ENCODE measurements around the gene TRAF3IP1.

Gene TRAF3IP1

DNA sequence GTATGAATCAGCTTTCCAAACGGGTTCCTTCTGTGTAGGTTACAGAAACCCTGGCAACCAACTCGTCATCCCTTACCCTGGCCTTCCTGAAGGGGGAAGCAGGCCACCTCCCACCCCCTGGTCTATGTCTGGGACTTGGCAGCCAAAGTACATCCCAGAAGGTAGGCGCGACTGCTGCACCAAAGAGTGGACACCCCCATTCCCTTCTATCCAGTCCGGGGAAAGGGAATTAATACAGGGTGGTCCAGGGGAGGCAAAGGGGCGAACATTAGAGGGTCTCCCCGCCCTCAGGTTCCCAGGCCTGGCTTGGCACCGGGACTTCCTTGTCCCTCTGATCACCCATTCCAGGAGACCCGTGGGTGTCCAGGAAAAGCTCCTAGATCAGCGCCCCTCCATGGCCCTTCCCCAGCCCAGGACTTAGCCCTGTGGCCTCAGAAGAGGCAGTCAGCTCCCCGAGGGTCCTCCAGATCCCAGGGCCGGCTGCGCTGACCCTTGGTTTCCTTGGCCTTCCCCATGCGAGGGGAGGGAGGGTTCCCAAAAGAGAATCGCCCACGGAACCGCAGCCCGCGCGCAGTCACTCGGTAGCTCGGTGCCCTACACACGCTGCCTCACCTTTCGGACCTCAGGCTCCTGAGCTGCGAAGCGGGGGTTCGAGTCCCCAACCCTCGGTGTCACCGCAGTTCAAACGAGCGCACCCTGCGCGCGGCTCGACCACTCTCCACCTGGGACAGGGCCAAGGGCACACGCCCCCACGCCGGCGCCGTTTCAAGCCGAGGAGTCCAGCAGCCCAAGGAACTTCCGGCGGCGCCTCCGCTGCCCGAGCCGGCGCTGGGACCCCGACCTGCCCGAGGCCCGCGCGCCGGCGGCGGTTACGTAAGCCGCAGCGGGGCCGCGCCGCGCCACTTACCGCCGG lies 32.3 kb upstream of the TRAF3IP1 start, which contains the start of gene PER2:
Gene PER2 (minus strand): TSS at position 874 of the 913 bp plus-strand sequence. CDS start 10,674 bp downstream, outside the sequence.
- DNase-seq: peak in 34 of 56 donors; percentile 8 to 67 (median 38)

DNA sequence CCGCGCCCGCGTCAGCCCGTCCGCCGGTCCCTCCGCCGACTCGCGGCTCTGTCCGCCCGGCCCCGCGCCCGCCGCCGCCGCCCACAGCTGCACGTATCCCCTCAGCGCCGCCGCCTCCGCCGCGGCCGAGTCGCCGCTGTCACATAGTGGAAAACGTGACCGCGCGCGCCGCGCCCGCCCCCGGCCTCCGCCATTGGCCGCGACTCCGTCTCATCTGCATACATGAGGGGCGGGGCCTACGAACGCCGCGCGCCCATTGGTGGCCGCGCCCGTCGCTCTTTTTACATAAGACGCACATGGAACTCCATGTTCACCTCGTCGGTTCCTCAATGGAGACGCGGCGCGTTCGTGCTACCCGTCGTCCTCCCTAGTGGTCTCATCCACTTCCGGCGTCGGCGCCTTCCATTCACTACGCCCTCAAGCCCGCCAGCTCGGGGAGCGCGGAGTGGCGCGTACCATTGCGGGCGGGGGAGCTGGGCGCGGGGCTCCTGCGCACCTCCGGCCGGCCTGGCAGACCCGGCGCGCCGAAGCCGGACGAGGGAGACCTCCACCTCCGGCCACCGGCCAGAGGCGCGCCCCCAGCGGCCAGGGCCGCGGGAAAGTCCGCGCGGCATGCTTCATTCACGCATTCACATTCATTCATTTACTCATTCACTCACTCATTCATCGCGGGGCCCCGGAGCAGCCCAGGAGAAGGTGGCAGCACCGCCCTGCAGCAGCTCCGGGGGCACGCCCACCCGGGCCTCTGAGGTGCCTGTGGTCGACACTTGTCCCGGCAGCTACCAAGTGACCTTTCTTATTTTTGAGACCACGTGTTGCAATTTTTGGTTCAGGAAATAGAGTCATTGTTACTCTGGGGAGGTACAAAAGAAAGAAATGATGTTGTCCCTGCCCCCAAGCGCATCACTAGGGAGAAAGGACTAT lies 31.4 kb upstream of the TRAF3IP1 start:
- DNase-seq: peak; percentile 79 to 99 (median 95)

DNA sequence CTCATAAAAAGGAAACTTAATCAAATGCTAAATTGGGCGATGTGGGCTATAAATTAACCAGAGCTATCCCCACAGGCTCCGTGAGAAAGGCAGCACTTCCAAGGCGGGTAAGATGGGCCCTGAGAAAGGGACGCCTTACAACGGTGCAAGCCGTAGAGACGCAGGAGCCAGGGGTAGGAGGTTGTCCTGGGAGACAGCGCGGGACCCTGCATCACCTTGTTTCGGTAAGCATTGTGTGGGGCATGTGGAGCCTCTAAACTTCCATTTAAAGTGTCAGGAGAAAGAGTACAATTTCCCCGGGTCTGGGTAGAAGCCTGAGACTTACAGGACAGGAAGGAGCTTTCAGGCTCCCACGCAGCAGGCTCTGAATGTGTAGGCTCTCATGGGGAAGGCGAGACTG lies 30.7 kb upstream of the TRAF3IP1 start:
- no peak for DNase-seq

DNA sequence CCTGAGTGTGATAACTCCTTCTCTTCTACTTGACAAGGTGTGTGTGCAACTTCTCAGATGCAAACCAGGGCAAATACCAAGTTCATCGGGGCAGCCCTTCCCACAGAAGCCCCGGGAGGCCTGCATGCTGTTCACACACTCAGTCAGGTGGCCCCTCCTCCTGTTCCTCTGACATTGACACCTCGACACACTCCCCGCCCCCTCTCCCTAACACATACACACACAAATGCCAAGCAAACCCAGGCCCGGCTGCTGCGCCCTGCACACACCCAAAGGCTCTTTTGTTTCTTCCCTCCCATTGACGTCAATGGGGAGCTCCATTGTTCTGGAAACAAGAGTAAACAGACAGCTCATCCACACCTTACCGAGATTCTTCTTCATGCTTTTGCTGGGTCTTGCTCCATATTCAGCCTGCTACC lies 30.2 kb upstream of the TRAF3IP1 start:
- DNase-seq: peak in 26 of 56 donors; percentile 9 to 71 (median 29)

DNA sequence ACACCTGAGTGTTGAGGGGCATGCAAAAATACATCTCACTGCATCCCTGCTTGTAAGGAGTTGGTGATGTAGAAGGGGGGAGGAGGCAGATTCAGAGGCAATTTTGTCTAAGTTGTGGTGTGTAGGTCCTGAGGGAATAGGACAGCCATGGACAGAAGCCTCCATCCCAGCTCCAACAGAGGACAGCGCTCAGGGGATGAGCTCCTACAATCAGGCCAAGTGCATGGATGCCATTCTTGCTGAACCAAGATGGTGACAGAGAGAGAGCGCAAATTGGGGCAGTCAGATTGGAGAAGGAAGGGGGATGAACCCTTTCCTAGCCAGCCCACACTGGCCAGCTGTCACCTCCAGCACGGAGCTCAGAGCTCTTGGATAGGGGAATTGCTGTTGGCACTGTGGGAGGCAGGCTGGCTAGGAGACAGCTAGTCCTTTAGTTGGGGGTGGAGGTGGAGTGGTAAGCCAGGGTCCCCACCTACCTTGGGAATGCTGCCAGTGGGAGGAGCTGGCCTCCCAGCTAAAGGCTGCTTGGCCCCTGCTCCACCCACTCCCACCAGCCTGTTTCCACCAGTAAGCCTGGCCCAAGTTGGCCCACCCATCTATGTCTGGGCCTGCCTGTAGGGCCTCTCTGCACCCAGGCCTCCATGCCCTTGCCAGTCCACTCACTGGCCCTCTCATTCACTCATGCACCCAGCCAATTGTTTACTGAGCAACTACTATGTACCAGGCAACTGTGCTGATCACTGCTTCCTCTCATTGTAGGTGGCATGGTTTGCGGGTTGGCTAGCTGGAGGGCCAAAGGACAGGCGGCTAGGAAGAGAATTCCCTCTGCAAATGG lies 29.4 kb upstream of the TRAF3IP1 start:
- no peak for DNase-seq

DNA sequence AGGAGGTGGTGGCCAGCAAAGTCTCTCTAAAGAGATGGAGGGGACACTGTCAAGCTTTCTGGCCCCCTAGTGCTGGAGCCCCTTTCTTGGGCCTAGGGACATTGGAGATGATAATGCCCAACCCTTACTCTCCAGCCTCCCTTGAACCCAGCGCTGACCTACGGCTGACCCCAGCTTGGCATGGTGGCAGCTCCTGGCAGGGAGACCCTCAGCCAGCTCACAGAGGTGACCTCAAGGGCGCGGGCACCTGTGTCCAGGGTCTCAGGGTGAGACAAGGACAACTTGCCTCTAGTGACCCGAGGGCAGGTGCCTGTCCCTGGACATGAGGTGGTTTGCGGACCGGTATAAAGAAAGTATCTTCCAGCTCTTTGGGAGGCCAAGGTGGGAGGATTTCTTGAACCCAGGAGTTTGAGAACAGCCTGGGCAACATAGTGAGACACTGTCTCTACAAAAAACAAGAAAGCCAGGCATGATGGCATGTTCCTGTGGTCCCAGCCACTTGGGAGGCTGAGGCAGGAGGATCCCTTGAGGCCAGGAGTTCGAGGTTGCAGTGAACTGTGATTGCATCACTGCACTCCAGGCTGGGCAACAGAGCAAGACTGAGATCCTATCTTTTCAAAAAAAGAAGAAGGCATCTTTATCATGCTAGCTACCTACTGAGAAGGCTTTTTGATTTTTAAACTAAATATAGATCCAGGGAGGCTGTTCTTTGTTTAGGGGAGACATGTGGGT lies 28.6 kb upstream of the TRAF3IP1 start:
- no peak for DNase-seq

DNA sequence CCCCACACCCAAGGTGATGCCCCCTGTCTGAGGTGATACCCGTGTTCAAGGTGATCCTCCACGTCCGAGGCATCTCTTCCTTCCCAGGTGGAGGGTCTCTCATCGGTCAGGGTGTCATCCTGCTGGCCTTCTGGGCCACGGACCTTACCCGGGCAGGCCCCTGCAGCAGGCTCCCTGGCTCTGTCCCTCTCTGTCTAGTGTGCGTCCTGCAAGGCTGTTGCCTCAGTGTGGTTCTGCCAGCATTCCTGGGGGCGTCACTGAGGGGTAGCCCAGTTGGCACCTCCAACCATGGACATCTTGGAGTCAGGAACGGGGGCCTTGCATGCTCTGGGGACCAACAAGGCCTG lies 26.3 kb upstream of the TRAF3IP1 start:
- no peak for DNase-seq

DNA sequence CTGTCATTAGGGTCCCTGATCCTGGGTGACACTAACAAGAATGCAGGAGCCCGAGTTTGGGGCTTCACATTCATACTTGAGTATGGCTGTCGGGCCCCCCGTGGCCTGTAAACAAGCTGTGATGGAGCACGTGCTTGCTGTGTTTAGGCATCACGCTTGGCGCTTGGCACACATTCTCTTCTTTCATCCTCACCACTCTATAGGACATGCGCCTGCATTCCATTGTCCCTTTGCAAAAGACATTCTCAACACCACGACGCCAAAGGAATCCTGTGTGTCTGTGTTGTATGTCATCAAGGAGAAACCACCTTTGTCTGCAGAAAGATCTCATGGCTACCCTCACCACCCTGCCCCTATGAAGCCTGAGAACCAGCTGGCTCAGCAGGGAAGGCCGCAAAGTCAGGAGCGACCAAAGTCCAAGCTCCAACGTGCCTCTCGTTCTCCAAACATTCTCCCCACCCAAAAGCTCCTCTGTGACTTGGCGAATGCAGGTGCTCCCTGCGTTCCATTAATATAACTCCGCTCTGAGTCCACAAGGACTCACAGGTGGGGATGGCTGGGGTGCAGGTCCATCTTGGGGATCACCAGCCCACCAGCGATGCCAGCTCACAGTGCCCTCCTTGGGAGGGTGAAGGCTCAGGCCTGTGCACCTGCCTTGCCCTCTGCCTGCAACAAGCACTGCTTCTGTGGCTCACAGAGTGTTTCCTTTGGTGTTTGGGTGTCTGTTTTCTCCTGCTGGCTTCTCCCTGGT lies 25.8 kb upstream of the TRAF3IP1 start:
- no peak for DNase-seq

DNA sequence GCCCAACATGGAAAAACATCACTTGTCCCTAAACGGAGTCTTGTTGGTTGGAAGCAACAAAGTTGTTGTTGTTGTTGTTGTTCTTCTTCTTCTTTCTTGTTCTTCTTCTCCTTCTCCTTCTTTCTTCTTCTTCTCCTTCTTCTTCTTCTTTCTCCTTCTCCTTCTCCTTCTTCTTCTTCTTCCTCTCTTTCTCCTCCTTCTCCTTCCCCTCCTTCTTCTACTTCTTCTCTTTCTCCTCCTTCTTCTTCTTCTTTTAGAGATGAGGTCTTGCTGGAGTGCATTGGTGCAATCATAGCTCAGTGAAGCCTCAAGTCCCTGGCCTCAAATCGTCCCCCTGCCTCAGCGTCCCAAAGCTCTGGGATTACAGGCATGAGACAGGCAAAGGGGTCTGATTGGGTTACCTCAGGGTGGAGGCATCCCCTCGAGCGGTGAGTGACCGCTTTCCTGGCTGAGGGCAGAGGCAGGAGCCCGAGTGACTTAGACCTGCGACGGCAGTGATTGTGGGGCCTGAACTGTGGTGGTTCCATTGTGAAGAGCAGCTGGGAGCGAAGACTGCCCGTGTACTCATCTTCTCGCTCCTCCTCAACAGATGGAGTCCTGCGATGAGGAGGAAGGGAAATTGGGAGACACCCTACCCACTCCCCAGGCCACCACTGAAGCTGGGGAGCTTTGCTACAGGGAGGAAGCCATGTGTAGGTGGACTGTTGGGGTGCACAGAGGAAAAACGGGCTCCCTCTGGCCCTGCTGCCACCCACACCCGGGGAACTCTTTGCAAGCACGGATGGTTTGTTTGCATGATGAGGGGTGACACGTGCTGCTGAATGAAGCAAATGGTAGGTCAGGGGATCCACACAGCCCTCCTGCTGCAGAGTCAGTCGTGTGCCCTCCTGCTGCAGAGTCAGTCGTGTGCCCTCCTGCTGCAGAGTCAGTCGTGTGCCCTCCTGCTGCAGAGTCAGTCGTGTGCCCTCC lies 24.9 kb upstream of the TRAF3IP1 start:
- no peak for DNase-seq

DNA sequence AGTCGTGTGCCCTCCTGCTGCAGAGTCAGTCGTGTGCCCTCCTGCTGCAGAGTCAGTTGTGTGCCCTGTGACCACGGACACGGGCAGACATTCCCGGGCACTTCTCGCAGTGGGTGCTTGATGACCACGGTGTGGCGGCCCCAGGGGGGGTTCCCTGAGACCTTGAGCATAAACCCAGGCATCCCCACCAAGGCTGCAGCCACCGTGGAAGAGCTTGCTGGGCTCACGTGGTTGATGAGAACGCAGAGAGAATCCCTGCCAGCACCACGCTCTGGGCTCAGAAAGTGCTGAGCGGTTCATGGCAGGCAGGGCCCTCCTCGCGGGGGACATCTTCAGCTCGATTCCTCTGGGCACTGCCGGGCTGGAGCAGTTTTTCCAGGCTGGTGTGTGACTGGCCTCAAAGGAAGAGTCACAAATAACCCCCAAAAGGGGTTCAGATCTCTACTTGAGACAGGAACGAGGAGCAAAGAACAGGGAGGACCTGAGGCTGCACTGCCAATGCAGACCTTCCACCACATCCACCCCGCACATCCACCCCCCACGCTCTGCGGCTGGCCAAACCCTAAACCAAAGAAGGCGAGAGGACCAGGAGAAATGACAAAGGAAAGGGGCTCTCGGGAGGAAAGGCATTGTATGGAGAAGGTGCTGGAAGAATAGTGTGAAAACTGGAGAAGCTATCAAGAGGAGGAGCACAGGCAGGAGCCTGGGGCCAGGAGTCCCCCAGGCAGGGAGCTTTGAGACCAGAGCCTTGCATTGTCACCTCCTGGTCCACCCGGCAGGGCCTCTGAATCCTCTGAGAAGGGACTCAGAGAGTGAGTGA lies 23.5 kb upstream of the TRAF3IP1 start:
- no peak for DNase-seq

DNA sequence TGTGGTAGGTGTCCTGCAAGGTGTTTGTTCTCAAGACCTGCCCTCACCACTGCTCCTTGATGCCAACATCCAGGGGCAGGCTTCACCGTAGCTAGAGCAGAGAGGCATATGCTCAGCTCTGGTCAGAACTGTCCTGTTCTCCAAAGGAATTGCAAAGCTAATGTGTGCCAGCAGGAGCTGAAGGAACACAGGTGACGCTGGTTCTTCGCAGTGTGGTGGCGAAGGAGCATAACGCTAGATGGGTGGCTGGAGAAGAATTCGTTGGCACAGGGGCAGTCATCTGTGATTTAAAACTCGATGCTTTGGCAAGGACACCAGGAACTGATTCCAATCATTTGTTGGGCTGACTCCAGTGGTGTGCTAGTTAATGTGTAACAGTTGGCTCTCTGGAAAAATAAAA lies 20.5 kb upstream of the TRAF3IP1 start:
- DNase-seq: no peak

DNA sequence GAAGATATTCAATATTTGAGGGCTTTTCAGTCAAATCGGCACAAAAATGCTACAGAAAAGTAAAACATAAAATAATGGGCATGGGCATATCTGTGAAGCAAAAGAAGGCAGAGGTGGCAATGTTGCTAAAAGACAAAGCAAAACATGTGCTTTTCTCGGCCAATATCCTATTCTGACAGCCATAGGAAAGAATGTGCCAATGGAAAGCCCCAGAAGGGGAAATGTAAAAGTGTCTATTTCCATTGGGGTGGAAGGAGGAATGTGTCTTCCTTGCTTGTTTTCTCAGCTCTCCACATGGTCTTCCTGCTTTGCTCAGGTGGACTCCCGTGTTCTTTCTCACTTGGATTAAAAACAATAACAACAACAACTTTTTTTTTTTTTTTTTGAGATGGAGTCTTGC lies 18.2 kb upstream of the TRAF3IP1 start:
- no peak for DNase-seq

DNA sequence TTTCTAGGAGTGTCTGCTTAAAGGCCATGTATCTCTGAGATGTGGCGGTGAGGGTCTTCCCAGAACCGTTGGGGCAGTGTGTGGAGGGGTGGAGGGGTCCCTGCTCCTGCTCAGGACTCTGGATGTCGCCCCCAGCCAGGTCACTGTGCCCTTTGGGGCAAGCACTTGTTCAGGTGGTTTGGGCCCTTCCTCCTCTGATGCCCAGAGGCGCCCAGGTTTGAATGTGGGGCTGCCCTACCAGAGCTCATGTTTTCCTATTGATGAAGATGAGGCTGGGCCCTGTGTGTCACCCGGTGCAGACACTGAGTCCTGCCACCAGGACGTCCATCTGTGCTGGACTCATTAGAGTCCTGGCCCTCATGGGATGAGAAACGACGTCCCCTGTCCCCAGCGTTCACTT lies 17.6 kb upstream of the TRAF3IP1 start:
- DNase-seq: no peak

DNA sequence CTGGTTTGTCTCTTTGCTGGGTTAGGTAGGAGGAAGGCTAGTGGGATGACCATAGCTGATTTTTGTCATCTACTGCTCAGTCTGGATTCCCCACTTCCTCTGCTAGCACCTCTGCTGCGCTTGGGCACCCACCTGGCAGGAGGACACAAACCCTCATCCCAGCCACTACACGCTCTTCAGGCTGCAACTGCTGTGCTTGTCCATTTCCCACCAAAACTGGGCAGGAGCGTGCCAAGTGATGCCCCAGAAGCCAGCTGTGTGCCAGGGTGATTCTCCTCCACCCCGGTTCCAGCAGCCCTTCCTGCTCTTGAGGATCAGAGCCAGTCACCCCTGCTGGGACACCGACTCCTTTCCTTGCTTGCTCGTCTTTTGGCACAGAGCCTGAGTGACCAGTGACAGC lies 16.2 kb upstream of the TRAF3IP1 start:
- no peak for DNase-seq

DNA sequence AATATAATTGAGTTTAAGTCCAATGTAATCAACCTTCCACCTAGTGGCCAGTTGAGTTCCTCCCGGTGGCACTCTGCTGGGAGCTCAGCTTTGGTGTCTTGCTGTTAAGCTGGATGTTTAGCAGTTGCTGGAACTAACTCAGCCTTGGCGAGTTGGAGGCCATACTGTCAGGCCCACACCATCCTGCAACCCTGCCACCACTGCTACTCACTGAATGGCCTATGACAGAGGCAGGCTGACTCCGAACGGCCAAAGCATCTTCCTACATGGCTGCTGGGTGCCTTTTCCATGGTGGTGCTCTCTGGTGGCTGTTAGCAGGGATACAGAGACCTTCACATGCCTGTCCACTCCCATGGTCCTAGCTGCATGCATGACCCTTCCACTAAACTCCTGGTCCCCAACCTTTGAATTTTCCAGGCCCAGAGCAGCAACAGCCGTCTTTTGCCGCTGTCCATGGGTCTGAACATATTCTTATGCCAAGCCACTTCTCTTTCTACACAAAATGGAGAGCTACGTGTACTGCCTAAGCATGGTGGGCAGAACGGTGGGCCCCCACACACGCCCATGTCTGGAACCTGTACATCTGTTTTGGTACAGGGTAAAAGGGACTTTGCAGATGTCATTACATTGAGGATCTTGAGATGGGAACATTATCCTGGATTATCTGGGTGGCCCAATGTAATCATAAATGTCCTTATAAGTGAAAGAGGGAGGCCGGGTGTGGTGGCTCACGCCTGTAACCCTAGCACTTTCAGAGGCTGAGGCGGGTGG lies 15.0 kb upstream of the TRAF3IP1 start:
- DNase-seq: no peak

DNA sequence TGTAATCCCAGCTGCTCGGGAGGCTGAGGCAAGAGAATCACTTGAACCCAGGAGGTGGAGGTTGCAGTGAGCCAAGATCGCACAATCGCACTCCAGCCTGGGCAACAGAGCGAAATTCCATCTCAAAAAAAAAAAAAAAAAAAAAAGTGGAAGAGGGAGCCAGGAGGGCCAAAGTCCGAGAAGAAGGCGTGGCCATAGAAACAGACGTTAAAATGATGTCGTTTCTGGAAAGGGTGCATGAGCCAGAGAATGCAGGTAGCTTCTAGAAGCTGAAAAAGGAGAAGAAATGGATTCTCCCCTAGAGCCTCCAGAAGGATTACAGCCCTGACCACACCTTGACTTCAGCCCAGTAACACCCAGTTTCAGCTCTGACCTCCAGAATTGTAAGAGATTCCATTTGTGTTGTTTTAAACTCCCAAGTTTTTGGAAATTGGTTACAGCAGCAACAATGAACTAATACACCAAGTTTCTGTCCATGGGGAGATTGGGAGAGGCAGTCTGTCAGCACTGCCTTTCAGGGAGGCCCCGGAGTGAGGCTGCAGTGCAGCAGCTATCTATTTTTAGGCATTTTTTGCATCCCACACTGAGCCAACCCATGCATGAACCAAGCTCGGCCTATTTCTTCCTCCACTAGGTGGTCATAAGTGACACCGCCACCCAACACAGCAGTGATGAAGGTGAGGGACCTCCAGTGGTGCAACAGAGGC lies 14.2 kb upstream of the TRAF3IP1 start:
- DNase-seq: no peak
